BE2C (cell line): ENCODE data around the gene SVEP1.

Experiments used
- DNase-seq: peaks from one replicate; pipeline ENCODE4 v3.0.0-alpha.2; 2020
- H3K27me3 ChIP-seq: fragments of 250-450 bp; sonication (Bioruptor Pico); 2 replicates; pipeline ENCODE4 v1.5.1; 2020; ENCODE audit warnings: mild to moderate bottlenecking
- H3K36me3 ChIP-seq: fragments of 250-450 bp; sonication (Bioruptor Pico); 2 replicates; pipeline ENCODE4 v1.5.1; 2020; ENCODE audit warnings: mild to moderate bottlenecking
- H3K4me1 ChIP-seq: fragments of 250-450 bp; sonication (Bioruptor Pico); 2 replicates; pipeline ENCODE4 v1.5.1; 2020
- H3K4me3 ChIP-seq: 2 replicates; pipeline ENCODE4 v1.5.1; 2011; ENCODE audit warnings: low read depth, low read length
- H3K9me3 ChIP-seq: fragments of 250-450 bp; sonication (Bioruptor Pico); 2 replicates; pipeline ENCODE4 v1.5.1; 2020
- CTCF ChIP-seq: IDR thresholded peaks from 2 replicates; pipeline ENCODE4 v1.5.1; 2012; ENCODE audit warnings: mild to moderate bottlenecking, low read depth, low read length

The SVEP1 gene

GRCh38 chr9:110343551-110343950, 236.0 kb downstream of the SVEP1 start:
- Histone ChIP-seq H3K27me3 (no peaks in the 10 kb centered on the region), H3K4me1 (no peaks in the 10 kb centered on the region), H3K36me3 (no peaks in the 10 kb centered on the region), H3K4me3 (no peak overlapping the region), H3K9me3 (no peaks in the 10 kb centered on the region)
- no peak for DNase-seq
- TF ChIP-seq CTCF, result no peak

GRCh38 chr9:110340306-110340705, 239.2 kb downstream of the SVEP1 start:
- no peaks in the 10 kb centered on the region for H3K9me3 ChIP-seq
- peak; percentile 26 for TF ChIP-seq CTCF
- no peak overlapping the region for H3K4me3 ChIP-seq
- no peak for DNase-seq
- no peaks in the 10 kb centered on the region for H3K36me3 ChIP-seq
- H3K4me1 ChIP-seq, result no peaks in the 10 kb centered on the region
- H3K27me3 ChIP-seq, result no peaks in the 10 kb centered on the region

GRCh38 chr9:110338143-110338542, 241.4 kb downstream of the SVEP1 start:
- DNase-seq, result no peak
- Histone ChIP-seq H3K4me3 (no peak overlapping the region), H3K9me3 (no peaks in the 10 kb centered on the region), H3K36me3 (no peaks in the 10 kb centered on the region), H3K4me1 (no peaks in the 10 kb centered on the region), H3K27me3 (no peaks in the 10 kb centered on the region)
- no peak for TF ChIP-seq CTCF

- Histone ChIP-seq H3K4me3 (no peak within 1 kb of the TSS), H3K4me1 (no peaks in the 10 kb centered on the region), H3K9me3 (no peaks in the 10 kb centered on the region), H3K27me3 (no peaks in the 10 kb centered on the region), H3K36me3 (no peaks in the 10 kb centered on the region)
- DNase-seq, result no peak
- no peak for TF ChIP-seq CTCF
These were observed 241.8 kb downstream of the SVEP1 start, which contains the start of gene TXNDC8 for GRCh38 chr9:110337727-110338126. TSS of gene TXNDC8 (minus strand) at chr9:110337863.

GRCh38 chr9:110336363-110336762, 243.2 kb downstream of the SVEP1 start:
- H3K4me3 ChIP-seq, result no peak overlapping the region
- no peak for DNase-seq
- H3K4me1 ChIP-seq, result no peaks in the 10 kb centered on the region
- H3K36me3 ChIP-seq, result no peaks in the 10 kb centered on the region
- H3K27me3 ChIP-seq, result no peaks in the 10 kb centered on the region
- TF ChIP-seq CTCF, result no peak
- no peaks in the 10 kb centered on the region for H3K9me3 ChIP-seq

- no peaks in the 10 kb centered on the region for H3K36me3 ChIP-seq
- no peak for DNase-seq
- no peaks in the 10 kb centered on the region for H3K27me3 ChIP-seq
- H3K9me3 ChIP-seq, result no peaks in the 10 kb centered on the region
- TF ChIP-seq CTCF, result no peak
- no peak overlapping the region for H3K4me3 ChIP-seq
- H3K4me1 ChIP-seq, result no peaks in the 10 kb centered on the region
These were observed 244.7 kb downstream of the SVEP1 start for GRCh38 chr9:110334871-110335270.
